HG03135 (cell line): ENCODE measurements around the gene KIF3C.
"Not testable (repeated sequence)": the region's sequence is repeated elsewhere in the genome, so short reads cannot be mapped to it uniquely, and the experiment has no call there.

ENCODE experiments used
- ATAC-seq: cut with Tn5 transposase; IDR thresholded peaks from one replicate; pipeline ENCODE4 v1.9.1; 2021; ENCODE audit warnings: mild to moderate bottlenecking, moderate library complexity; ENCODE audit not compliant: unreplicated experiment

The KIF3C gene

DNA sequence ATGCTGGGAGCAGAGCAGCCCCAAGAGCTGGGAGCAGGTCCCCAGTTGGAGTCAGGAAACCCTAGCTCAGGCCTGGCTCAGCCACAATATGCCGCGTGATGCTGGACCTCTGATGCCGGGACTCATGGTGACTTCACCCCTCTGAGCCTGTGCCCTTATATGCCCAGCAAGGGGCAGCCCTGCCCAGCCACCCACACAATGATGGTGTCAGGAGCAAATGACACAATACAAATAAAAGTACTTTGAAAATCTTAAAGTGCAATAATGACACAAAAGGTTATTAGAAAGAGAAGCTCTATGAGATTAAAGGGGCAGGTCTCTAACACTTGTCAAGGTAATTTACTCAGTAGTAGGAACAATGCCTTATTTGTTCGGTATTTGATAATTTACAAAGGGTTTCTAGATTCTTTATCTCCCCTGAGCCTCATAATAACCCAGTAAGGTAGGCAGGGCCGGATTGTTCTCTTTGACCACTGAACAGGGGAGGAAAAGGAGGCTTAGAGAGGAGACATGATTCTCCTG is 18.3 kb upstream of the KIF3C start:
- ATAC-seq: no peak

DNA sequence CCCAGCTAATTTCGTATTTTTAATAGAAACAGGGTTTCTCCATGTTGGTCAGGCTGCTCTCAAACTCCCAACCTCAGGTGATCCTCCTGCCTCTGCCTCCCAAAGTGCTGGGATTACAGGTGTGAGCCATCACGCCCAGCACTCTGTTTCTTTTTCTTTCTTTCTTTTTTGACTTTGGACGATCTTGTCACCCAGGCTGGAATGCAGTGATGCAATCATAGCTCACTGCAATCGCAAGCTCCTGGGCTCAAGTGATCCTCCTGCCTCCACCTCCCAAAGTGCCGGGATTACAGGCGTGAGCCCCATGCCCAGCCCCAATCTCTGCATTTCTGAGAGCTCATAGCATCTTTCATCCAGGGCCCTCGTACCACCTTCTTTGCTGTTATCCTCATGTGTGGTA is 17.1 kb upstream of the KIF3C start:
- ATAC-seq: not testable (repeated sequence)

DNA sequence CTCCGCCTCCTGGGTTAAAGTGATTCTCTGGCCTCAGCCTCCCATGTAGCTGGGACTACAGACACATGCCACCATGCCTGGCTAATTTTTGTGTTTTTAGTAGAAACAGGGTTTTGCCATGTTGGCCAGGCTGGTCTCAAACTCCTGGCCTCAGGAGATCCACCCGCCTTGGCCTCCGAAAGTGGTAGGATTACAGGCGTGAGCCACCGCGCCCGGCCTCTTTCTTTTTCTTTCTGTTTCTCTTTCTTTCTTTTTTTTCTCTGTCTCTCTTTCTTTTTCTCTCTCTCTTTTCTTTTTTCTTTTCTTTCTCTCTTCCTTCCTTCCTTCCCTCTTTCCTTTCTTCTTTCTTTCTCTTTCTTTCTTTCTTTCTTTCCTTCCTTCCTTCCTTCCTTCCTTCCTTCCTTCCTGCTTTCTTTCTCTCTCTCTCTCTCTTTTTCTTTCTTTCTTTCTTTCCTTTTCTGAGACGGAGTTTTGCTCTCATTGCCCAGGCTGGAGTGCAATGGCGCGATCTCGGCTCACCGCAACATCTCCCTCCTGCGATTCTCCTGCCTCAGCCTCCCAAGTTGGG is 16.6 kb upstream of the KIF3C start:
- not testable (repeated sequence) for ATAC-seq

DNA sequence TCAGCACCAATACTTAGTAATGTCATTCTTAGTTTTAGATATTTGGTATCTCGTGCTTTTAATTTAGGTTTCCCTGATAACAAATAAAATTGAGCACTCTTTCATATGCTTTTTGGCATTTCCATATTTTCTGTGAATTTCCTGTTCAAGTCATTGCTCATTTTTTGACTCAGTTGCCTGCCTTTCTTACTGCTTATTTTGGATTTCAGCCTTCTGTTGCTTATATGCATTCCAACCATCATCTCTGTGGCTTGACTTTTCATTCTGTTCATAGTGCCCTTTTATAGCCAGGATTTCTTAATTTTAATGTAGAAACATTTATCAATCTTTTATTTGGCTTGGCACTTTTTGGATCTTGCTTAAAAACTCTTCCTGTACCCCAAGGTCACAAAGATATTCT is 14.5 kb upstream of the KIF3C start:
- ATAC-seq: no peak

DNA sequence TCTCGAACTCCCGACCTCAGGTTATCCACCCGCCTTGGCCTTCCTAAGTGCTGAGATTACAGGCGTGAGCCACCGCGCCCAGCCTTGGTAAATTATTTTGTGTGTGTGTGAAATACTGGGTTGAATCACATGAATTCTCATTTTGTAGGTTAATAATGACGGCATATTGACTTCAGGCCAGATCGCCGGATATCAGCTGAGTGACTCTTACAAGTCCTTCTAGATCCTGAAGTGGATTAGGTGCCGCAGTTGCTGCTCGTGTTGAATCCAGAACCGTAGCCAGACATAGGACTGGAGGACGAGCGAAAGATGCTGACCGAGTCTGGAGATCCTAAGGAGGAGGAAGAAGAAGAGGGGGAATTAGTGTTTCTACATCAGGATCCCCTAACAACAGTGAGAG is 12.2 kb upstream of the KIF3C start:
- no peak for ATAC-seq

DNA sequence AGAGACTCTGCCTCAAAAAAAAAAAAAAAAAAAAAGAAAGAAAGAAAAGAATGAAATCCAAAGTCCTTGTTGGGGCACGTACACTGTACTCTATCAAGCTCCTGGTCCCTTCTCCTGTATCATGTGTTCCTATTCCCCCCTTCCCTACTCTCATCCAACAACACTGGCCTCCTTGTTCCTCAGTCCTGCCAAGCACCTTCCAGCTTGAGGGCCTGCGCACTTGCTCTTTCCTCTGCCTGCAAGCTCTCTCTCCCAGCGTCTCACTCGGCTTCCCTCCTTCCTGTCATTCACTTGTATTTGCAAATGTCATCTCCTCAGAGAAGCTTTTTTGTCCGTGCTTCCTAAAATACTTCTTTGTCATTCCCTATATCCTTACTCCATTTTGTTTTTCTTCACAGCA is 10.8 kb upstream of the KIF3C start:
- no peak for ATAC-seq

DNA sequence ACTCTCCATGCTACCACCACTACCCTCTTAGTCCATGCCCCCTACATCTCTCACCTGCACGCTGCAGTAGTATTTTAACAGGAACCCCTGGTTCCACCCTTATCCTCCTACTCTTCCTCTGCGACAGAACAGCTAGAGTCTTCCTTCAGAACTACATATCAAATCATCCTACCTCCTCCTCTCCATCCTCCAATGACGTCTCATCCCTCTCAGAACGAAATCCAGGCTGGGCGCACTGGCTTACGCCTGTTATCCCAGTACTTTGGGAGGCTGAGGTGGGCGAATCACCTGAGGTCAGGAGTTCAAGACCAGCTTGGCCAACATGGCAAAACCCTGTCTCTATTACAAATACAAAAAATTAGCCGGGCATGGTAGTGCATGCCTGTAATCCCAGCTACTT is 10.3 kb upstream of the KIF3C start:
- no peak for ATAC-seq

DNA sequence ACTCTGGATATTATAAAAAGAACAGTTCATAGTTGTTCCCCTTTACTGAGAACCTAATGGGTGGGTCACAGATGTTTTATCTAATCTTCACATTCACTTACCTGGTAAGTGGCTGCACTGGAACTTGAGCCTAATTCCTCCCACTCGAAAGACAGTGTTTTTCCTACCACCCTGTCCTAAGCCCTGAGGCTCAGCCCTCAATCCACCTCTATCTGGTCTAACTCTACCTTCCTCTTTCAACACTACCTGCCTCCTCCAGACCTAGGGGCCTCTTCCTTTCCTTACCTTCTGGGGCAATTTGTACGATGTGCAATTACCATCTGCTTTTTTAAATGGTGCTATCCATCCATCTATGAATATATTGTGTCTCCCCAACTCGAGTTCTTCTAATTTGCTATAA is 9.7 kb upstream of the KIF3C start:
- ATAC-seq: no peak

DNA sequence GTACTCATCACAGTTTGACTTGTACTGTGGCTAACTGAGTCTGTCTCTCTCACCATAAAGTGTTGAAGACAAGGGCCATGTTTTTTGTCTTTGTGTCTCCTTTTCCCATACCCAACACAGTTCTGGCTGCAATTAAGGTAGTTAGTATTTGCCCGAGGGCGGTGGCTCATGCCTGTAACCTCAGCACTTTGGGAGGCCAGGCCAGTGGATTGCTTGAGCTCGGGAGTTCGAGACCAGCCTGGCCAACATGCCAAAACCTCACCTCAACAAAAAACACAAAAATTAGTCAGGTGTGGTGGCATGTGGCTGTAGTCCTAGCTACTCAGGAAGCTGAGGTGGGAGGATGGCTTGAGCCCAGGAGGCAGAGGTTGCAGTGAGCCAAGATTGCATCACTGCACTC is 6.9 kb upstream of the KIF3C start:
- ATAC-seq: no peak

DNA sequence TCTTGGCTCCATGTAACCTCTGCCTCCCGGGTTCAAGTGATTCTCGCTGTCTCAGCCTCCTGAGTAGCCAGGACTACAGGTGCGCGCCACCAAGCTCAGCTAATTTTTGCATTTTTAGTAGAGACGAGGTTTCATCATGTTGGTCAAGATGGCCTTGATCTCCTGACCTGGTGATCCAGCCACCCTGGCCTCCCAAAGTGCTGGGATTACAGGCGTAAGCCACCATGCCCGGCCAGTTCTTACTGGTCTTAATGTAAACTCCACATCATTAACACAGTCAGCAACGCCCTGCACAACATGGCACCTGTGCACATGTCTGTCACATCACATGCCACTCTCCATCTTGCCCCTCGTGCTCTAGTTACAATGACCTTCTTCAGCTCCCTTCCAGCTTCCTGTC is 5.8 kb upstream of the KIF3C start:
- ATAC-seq: no peak

DNA sequence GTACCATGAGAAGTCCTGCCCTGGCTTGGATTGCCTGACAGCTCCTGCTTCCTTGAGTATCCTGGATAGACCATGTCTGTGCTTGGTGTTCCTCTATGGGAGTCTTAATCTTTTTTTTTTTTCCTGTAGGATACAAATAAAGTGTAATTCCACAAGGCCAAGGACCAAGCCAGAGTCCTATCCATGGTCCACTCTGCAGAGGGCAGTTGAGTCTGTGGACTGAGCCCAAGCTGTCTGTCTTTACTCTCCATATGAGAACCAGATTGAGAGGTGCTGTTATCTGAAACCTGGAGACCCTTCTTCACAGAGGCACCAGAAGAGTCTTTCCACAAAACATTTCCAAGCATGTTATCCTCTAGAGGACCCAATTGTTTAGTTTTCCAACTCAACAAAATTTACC is 1.4 kb upstream of the KIF3C start:
- no peak for ATAC-seq

DNA sequence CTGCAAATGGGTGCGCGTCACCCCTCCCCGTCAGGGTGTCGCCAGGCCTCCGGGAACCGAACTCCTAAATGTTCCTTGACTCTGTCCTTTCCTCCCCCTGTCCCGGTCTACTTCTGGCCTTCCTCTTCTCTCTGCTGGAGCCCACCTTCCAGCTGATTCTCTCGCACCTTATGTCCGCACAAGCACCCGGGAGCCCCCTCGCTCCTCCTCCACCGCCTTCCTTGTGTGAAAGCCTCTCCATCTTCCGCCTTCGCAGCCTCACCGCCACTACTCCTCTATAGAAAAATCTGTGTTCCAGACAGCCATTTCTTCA is 627 bp upstream of the KIF3C start:
- ATAC-seq: no peak

DNA sequence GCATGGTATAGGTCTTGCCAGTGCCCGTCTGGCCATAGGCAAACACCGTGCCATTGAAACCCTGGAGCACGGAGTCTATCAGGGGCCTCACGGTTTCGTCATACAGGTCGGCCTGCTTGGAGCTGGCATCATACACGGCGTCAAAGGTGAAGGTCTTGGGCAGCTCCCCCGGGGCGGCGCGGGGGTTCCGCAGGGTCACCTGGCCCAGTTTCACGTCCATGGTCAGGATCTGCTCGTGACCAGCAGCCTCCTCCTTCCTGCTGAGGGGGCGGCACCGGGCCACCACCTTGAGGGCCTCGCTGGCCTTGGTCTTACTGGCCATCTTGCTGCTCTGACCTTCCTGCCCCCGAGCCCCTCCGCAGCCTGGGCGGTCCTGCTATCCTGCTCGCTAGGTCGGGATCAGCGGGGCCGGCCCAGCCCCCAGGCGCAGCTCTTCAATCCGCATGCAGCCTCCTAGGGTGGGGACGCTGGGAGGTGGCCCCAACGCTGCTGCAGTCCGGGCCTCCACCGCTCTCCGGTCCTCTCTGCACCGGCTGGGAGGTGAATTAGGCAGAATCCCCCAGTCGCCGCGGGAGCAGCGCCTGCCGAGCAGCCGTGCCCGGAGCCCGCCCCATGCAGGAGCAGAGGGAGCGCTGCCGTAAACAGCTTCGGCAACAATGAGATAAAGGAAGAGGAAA is 563 bp downstream of the KIF3C start:
- peak; percentile 23 for ATAC-seq

DNA sequence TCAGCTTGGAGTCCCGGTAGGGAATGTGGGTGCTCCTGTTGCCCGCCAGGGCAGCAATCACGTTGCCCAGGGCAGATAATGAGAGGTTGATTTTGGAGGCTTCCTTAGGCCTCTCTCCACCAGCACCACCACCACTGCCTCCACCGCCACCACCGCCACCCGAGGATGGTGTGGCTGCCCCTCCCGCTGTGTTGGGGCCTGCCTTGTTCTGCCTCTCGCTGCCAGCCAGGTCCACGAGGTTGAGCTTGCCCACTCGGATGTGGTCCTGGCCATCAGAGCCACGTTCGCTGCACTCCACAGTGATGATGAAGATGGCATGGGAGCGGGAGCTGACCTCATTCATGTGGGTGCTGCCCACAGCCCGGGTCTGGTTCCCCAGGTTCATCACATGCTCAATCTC is 1.3 kb downstream of the KIF3C start:
- ATAC-seq: no peak

DNA sequence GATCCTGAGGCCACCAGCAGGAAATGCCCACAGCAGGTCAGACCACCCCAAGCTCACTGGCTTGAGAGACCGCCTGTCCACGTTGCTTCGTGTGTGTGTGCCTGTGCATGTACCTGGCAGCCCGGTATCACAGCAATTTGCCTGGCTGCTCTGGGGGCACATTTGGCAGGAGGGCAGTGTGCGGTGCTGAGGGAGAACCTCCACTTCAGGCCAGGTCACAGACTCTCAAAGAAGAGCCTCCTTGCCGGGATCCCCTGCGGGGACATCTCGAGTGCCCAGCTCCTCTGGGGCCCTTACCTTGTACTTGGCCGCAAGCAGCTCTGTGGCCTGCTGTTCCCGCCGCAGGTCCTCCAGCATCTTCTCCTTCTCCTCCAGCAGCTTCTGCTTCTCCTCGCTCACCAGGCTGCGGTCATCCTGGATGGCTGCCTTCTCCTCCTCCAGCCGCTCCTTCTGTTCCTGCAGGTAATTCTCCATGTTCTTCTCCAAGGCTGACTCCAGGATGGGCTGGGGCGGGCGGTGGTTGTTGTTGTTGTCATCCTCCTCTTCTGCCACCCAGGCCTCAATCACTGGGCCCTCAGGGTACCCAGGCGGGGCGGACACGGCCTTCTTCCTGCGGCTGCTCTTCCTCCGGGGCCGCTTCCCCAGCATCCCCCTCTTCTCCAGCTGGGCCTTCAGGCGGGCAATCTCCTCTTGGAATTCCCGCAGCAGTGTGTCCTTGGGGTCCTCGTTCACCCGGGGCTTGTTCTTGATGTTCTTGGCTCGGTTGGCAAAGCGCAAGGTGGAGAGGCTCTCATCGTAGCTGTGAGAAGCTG is 2.0 kb downstream of the KIF3C start:
- ATAC-seq: no peak

DNA sequence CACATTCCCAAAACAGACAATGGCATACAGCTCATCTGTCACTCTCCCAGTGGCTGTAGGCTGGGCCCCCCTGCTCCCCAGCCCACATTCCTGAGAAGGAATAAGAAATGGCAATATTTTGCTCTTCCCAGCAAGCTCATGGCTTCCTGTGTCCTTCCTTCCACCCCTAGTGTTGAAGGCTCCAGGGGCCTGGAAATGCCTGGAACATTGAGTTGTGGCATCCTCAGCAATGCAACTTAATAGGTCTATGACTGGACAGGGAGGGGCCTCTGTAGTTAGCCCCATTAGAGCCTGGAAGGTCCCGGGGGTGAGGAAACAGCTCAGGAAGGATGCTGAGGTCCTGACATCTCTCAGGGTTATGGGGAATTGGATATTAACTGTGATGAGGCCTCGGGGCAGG is 3.3 kb downstream of the KIF3C start:
- ATAC-seq: no peak

DNA sequence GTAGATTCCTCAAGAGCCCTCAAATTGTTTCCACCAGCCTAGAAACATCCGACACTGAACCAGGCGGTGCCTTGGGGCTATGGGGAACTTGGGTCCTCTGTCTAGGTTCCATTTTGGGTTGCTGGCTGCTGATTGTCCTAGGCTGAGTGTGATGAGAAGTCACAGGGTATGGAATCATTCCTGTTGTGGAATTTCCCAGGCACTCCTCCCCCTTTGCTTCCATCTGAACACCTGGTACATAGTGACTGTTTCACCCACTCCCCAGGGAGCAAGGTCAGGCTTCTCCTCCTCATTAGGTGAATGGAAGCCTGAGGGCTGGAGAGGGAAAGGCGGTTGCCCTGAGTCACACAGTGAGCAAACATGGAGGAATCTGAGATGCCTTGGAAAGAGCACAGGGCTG is 4.5 kb downstream of the KIF3C start:
- no peak for ATAC-seq

DNA sequence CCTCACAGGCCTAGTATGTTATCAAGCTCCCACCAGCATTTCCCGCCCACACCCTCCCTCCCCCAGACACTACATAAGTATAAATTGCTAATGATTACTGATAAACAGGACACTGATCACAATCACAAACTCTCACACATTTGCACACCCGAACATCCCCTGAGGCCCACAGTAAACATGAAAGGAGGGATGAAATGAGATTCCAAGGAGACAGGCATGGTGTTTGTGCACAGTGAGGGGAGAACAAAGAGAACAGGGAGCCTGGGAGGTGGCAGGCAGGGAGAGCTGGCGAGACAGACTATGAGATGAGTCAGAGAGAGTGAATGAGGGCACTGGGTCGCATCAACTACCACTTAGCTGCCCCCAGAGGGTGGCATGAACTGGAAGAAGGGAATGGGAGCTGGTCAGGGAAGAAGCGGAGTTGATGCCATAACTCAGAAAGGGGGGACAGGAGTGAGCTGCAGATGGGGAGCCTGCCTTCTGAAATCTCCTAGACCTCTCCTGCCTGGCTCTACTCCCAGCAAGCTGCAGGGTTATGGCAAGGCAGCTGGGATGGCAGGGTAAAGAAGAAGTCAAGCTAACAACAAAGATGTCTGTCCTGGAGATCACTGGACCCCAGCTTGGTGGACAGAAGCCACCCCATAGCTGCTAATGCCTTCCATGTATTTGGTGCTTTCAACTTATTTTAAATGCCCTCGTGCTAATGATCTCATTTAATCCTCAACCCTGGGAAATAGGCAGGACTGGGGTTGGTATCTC is 5.1 kb downstream of the KIF3C start:
- ATAC-seq: no peak

DNA sequence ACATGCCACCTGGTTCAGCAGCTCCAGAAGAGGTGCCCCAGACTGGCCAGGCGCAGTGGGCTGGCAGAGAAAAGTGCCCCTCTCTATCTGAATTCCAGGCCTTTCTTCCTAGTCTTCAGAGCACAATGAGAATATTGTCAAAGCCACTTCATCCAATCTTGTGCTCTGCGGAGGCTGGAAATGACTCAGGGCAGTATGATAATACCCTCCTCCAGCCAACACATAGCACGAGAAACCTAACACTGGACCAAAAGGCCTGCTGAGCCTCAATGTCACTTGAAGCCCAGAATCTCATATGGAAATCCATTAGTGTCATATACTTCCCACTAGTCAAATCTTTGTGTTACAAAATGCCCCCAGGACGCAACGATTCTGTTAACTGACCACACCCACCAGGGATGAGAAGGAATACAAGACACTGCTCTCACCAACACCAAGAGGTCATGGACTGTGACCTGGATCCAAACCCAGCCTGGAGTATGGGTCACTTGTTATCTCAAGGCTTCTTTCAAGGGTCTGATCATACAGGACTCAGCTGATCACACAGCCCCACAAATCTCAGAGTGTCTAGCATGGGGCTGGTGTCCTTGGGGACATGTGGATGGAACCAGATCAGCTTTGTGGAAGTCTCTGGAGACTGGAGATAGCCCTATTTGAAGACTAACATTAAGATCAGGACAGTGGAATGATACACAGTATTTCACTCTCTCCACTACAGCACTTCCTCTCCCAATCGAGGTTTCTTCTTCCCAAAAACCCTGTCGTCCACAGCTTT is 10.1 kb downstream of the KIF3C start:
- ATAC-seq: no peak

DNA sequence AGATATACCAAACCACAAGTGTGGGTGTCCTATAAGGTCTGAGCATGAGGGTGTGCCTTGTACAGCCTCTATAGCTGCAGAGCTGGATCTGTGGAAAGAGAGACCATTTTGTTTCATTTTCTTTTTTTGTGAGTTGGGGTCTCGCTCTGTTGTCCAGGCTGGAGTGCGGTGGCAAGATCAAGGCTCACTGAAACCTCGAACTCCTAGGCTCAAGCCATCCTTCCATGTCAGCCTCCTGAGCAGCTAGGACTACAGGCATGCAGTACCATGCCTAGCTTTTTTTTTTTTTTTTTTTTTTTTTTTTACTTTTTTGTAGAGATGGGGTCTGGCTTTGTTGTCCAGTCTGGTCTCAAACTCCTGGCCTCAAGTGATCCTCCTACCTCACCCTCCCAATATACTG is 10.7 kb downstream of the KIF3C start:
- no peak for ATAC-seq
